ENCODE results near the gene COL24A1.
A peak's percentile ranks its signal among the peaks of the same experiment; 100 is the strongest.

Gene COL24A1

DNA sequence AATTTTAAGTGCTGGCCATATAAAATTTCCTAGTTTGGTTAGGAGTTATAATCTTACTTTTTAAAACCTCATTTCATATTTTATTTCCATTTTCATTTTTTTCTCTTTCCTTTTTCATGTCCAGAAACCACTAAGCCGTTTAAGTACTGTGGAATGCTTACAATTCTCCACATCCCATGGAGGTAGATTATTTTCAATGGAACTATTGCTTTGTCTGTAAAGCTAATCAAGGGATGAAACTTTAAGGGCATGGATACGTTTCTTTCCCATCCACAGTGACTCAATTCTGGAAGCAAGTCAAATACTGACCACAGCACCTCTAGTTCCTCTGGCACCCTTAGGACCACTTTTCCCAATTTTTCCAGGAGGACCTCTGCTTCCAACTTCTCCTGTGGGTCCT is 309.2 kb downstream of the COL24A1 start:
- no peak overlapping the region for H3K18ac ChIP-seq (ENCODE audit: low read length)
- no peak overlapping the region for H3K14ac ChIP-seq (ENCODE audit: low read length)
- H3K9ac ChIP-seq (ENCODE audit: low read length) = no peak overlapping the region
- H3K4me3 ChIP-seq (ENCODE audit: low read depth, low read length) = no peak overlapping the region
- no peak overlapping the region for H3K27ac ChIP-seq (ENCODE audit: low read depth, low read length)
- H4K8ac ChIP-seq (ENCODE audit: low read depth, low read length) = no peak overlapping the region
- H2BK12ac ChIP-seq (ENCODE audit: low read length) = no peak overlapping the region
- H3K23ac ChIP-seq (ENCODE audit: low read length) = no peak overlapping the region
- H3K4me2 ChIP-seq (ENCODE audit: low read length) = no peak overlapping the region
- H3K36me3 ChIP-seq (ENCODE audit: control insufficient read depth in 1 of 2, insufficient read depth in 2 of 2, low read length in 2 of 2) = no peaks in the 10 kb centered on the region
- H3K79me2 ChIP-seq (ENCODE audit: control insufficient read depth, insufficient read depth, low read length, poor library complexity) = no peaks in the 10 kb centered on the region
- H2BK5ac ChIP-seq (ENCODE audit: low read depth, low read length, poor library complexity) = no peak overlapping the region
- H3K9me3 ChIP-seq (ENCODE audit: insufficient read depth, low read depth, low read length) = no peaks in the 10 kb centered on the region
- no peak overlapping the region for H4K91ac ChIP-seq (ENCODE audit: low read depth, low read length)
- H2AK5ac ChIP-seq (ENCODE audit: low read length) = no peak overlapping the region
- H3K4ac ChIP-seq (ENCODE audit: low read depth, low read length) = no peak overlapping the region
- no peaks in the 10 kb centered on the region for H3K79me1 ChIP-seq (ENCODE audit: low read length)
- no peaks in the 10 kb centered on the region for H3K27me3 ChIP-seq (ENCODE audit: insufficient read depth, low read length)
- no peak for DNase-seq
- no CpG with 5 or more reads among the region's 2 CpGs for WGBS (ENCODE audit: extremely low coverage, insufficient coverage, insufficient read length)
- H3K4me1 ChIP-seq (ENCODE audit: control insufficient read depth in 1 of 2, insufficient read depth in 2 of 2, low read length in 2 of 2) = no peaks in the 10 kb centered on the region
- no peak overlapping the region for H4K12ac ChIP-seq (ENCODE audit: low read depth, low read length)
- no peak overlapping the region for H2AFZ ChIP-seq (ENCODE audit: insufficient read depth, low read length, poor library complexity)
- H2BK120ac ChIP-seq (ENCODE audit: insufficient read depth, low read length, poor library complexity) = no peak overlapping the region

- no peaks in the 10 kb centered on the region for H3K27me3 ChIP-seq (ENCODE audit: insufficient read depth, low read length)
- H3K9me3 ChIP-seq (ENCODE audit: insufficient read depth, low read depth, low read length) = no peaks in the 10 kb centered on the region
- no peak overlapping the region for H4K91ac ChIP-seq (ENCODE audit: low read depth, low read length)
- no CpG with 5 or more reads among the region's 3 CpGs for WGBS (ENCODE audit: extremely low coverage, insufficient coverage, insufficient read length)
- no peaks in the 10 kb centered on the region for H3K4me1 ChIP-seq (ENCODE audit: control insufficient read depth in 1 of 2, insufficient read depth in 2 of 2, low read length in 2 of 2)
- no peaks in the 10 kb centered on the region for H3K79me2 ChIP-seq (ENCODE audit: control insufficient read depth, insufficient read depth, low read length, poor library complexity)
- H2BK5ac ChIP-seq (ENCODE audit: low read depth, low read length, poor library complexity) = no peak overlapping the region
- no peak overlapping the region for H2BK120ac ChIP-seq (ENCODE audit: insufficient read depth, low read length, poor library complexity)
- H3K27ac ChIP-seq (ENCODE audit: low read depth, low read length) = no peak overlapping the region
- H3K9ac ChIP-seq (ENCODE audit: low read length) = no peak overlapping the region
- H3K36me3 ChIP-seq (ENCODE audit: control insufficient read depth in 1 of 2, insufficient read depth in 2 of 2, low read length in 2 of 2) = no peaks in the 10 kb centered on the region
- H3K4me3 ChIP-seq (ENCODE audit: low read depth, low read length) = no peak overlapping the region
- H4K8ac ChIP-seq (ENCODE audit: low read depth, low read length) = no peak overlapping the region
- H3K14ac ChIP-seq (ENCODE audit: low read length) = no peak overlapping the region
- no peak overlapping the region for H3K4ac ChIP-seq (ENCODE audit: low read depth, low read length)
- H3K23ac ChIP-seq (ENCODE audit: low read length) = no peak overlapping the region
- H2AFZ ChIP-seq (ENCODE audit: insufficient read depth, low read length, poor library complexity) = no peak overlapping the region
- no peak overlapping the region for H3K4me2 ChIP-seq (ENCODE audit: low read length)
- peak; percentile 14 to 87 for DNase-seq
- H4K12ac ChIP-seq (ENCODE audit: low read depth, low read length) = no peak overlapping the region
- H3K18ac ChIP-seq (ENCODE audit: low read length) = no peak overlapping the region
- no peak overlapping the region for H2AK5ac ChIP-seq (ENCODE audit: low read length)
- no peak overlapping the region for H2BK12ac ChIP-seq (ENCODE audit: low read length)
- H3K79me1 ChIP-seq (ENCODE audit: low read length) = no peaks in the 10 kb centered on the region
Measured at GRCh38 chr1:85846706-85847105, 309.9 kb downstream of the COL24A1 start.

DNA sequence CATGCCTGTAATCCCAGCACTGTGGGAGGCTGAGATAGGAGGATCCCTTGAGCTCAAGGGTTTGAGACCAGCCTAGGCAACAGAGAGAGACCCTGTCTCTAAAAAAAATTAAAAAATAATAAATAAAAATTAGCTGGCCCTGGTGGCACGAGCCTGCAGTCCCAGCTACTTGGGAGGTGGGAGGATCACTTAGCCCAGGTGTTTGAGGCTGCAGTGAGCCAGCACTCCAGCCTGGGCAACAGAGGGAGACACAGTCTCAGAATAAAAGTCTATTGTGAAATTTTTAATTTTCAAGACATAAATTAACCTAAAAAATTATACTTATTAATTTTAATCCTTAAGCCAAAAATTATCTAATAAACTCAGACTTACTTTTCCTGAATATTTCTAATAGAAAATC is 317.1 kb downstream of the COL24A1 start:
- H3K4me2 ChIP-seq (ENCODE audit: low read length) = no peak overlapping the region
- H3K9me3 ChIP-seq (ENCODE audit: insufficient read depth, low read depth, low read length) = no peaks in the 10 kb centered on the region
- no peaks in the 10 kb centered on the region for H3K79me2 ChIP-seq (ENCODE audit: control insufficient read depth, insufficient read depth, low read length, poor library complexity)
- no peak overlapping the region for H3K27ac ChIP-seq (ENCODE audit: low read depth, low read length)
- H2AFZ ChIP-seq (ENCODE audit: insufficient read depth, low read length, poor library complexity) = no peak overlapping the region
- H2BK120ac ChIP-seq (ENCODE audit: insufficient read depth, low read length, poor library complexity) = no peak overlapping the region
- H3K36me3 ChIP-seq (ENCODE audit: control insufficient read depth in 1 of 2, insufficient read depth in 2 of 2, low read length in 2 of 2) = no peaks in the 10 kb centered on the region
- no peak overlapping the region for H4K12ac ChIP-seq (ENCODE audit: low read depth, low read length)
- no peak overlapping the region for H2BK5ac ChIP-seq (ENCODE audit: low read depth, low read length, poor library complexity)
- no peak overlapping the region for H3K18ac ChIP-seq (ENCODE audit: low read length)
- no peak overlapping the region for H2BK12ac ChIP-seq (ENCODE audit: low read length)
- no peak overlapping the region for H3K4ac ChIP-seq (ENCODE audit: low read depth, low read length)
- no peaks in the 10 kb centered on the region for H3K27me3 ChIP-seq (ENCODE audit: insufficient read depth, low read length)
- no peak overlapping the region for H3K23ac ChIP-seq (ENCODE audit: low read length)
- H3K4me3 ChIP-seq (ENCODE audit: low read depth, low read length) = no peak overlapping the region
- no peak overlapping the region for H4K8ac ChIP-seq (ENCODE audit: low read depth, low read length)
- DNase-seq = no peak
- WGBS (ENCODE audit: extremely low coverage, insufficient coverage, insufficient read length) = no CpG with 5 or more reads among the region's 1 CpG
- no peak overlapping the region for H4K91ac ChIP-seq (ENCODE audit: low read depth, low read length)
- no peak overlapping the region for H3K14ac ChIP-seq (ENCODE audit: low read length)
- no peaks in the 10 kb centered on the region for H3K79me1 ChIP-seq (ENCODE audit: low read length)
- no peaks in the 10 kb centered on the region for H3K4me1 ChIP-seq (ENCODE audit: control insufficient read depth in 1 of 2, insufficient read depth in 2 of 2, low read length in 2 of 2)
- H3K9ac ChIP-seq (ENCODE audit: low read length) = no peak overlapping the region
- H2AK5ac ChIP-seq (ENCODE audit: low read length) = no peak overlapping the region

- Histone ChIP-seq H4K8ac (ENCODE audit: low read depth, low read length) (no peak overlapping the region), H3K18ac (ENCODE audit: low read length) (no peak overlapping the region), H3K79me2 (ENCODE audit: control insufficient read depth, insufficient read depth, low read length, poor library complexity) (no peaks in the 10 kb centered on the region), H3K79me1 (ENCODE audit: low read length) (no peaks in the 10 kb centered on the region), H2BK5ac (ENCODE audit: low read depth, low read length, poor library complexity) (no peak overlapping the region), H3K9ac (ENCODE audit: low read length) (no peak overlapping the region), H2AK5ac (ENCODE audit: low read length) (no peak overlapping the region), H3K27me3 (ENCODE audit: insufficient read depth, low read length) (no peaks in the 10 kb centered on the region), H3K36me3 (ENCODE audit: control insufficient read depth in 1 of 2, insufficient read depth in 2 of 2, low read length in 2 of 2) (no peaks in the 10 kb centered on the region), H2BK120ac (ENCODE audit: insufficient read depth, low read length, poor library complexity) (no peak overlapping the region), H2AFZ (ENCODE audit: insufficient read depth, low read length, poor library complexity) (no peak overlapping the region), H3K23ac (ENCODE audit: low read length) (no peak overlapping the region), H4K12ac (ENCODE audit: low read depth, low read length) (no peak overlapping the region), H3K9me3 (ENCODE audit: insufficient read depth, low read depth, low read length) (no peaks in the 10 kb centered on the region), H3K4ac (ENCODE audit: low read depth, low read length) (no peak overlapping the region), H3K27ac (ENCODE audit: low read depth, low read length) (no peak overlapping the region), H2BK12ac (ENCODE audit: low read length) (no peak overlapping the region), H3K4me3 (ENCODE audit: low read depth, low read length) (no peak overlapping the region), H3K14ac (ENCODE audit: low read length) (no peak overlapping the region), H3K4me2 (ENCODE audit: low read length) (no peak overlapping the region), H3K4me1 (ENCODE audit: control insufficient read depth in 1 of 2, insufficient read depth in 2 of 2, low read length in 2 of 2) (no peaks in the 10 kb centered on the region), H4K91ac (ENCODE audit: low read depth, low read length) (no peak overlapping the region)
- no CpG with 5 or more reads among the region's 2 CpGs for WGBS (ENCODE audit: extremely low coverage, insufficient coverage, insufficient read length)
- DNase-seq = no peak
Measured at GRCh38 chr1:85838238-85838637, 318.3 kb downstream of the COL24A1 start.
